GM21381 (cell line): ENCODE measurements around the gene SMAD4.
A peak's percentile ranks its signal among the peaks of the same experiment; 100 is the strongest.
"Not testable (repeated sequence)": the region's sequence is repeated elsewhere in the genome, so short reads cannot be mapped to it uniquely, and the experiment has no call there.

Experiments
- ATAC-seq: cut with Tn5 transposase; IDR thresholded peaks from one replicate; pipeline ENCODE4 v1.9.1; 2021; ENCODE audit warnings: mild to moderate bottlenecking, moderate library complexity; ENCODE audit not compliant: unreplicated experiment

SMAD4 gene

DNA sequence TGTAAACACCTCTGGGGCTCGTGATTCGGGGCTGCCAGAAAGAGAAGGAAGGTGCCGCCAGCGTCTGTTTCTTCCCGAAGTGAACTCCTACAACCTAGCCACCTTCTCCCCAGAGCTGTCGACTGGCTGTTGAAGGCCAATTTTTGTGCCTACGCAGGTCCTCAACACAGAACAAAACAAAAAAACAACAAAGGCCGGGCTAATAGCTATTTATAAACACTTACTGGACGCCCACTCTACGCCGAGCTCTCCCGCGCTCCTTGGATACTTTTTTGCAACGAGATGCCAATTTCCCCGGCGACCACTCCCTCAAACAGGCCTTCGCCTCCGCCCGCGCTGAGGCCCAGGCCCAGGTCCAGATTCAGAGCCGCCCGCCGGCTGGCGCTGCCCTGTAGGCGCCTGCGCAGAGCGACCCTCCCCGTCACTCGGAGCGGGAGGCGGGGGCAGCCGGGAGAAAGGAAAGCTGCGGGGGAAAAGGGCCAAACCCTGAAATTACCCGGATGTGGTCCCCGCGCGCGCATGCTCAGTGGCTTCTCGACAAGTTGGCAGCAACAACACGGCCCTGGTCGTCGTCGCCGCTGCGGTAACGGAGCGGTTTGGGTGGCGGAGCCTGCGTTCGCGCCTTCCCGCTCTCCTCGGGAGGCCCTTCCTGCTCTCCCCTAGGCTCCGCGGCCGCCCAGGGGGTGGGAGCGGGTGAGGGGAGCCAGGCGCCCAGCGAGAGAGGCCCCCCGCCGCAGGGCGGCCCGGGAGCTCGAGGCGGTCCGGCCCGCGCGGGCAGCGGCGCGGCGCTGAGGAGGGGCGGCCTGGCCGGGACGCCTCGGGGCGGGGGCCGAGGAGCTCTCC lies at the start of gene SMAD4:
Gene SMAD4, plus strand, starts transcription at position 520 of the 843 bp plus-strand sequence. CDS start 16,834 bp downstream, outside the sequence.
- peak; percentile 70 for ATAC-seq

DNA sequence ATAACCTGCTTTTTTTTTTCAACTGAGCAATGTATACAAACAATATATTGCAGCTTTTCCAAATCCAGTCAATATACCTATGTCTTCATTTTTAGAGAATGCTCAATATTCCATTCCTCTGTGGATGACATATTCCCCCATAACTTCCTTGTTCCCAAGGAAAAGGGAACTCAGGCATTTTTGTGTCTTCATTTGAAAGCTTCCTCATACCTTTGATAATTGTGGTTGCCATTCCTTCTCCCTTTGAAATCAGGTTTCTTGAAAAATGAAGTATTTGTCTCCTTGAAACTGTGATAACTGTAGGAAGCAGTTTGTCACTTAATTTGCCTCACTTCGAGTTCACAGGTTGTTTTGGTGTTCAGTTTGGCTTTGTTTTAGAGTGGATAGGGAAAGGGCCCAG lies 48.6 kb upstream of the SMAD4 start:
- ATAC-seq, result no peak

DNA sequence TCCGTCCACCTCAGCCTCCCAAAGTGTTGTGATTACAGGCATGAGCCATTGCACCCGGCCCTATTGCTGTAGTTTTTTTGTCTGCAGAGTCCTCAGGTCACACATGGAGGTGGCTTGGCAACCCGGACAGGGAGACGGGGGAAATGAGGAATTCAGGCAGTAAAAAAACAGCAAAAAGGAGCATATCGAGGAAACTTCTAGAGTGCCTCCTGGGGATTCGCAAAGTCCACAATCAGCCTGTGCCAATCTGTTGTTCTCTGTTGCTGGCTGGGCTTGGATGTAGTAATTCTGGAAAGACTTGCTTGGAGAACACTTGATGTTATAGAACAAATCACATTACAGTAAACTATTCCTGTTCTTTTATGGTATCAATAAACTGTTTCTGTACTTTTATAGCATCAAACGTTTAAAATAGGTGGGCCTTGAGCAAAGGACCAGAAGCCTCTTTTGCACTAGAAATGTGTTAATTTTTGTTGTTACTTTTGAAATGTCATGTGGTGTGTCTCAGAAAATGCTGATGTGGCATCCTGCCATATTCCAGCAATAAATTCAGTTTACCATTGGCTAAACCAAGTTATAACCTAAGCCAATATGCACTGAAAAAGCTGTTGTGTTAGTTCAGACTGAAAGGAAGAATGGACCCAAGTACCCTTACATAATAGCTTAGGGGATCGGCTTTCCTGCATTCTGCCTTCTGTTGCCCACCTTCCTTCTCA lies 47.8 kb upstream of the SMAD4 start:
- no peak for ATAC-seq

GRCh38 chr18:50982802-50983179 lies 47.2 kb upstream of the SMAD4 start:
- no peak for ATAC-seq

GRCh38 chr18:50986360-50987087 lies 43.5 kb upstream of the SMAD4 start:
- no peak for ATAC-seq

GRCh38 chr18:50987261-50987660 lies 42.8 kb upstream of the SMAD4 start:
- no peak for ATAC-seq

GRCh38 chr18:50989711-50990110 lies 40.3 kb upstream of the SMAD4 start:
- no peak for ATAC-seq

GRCh38 chr18:50992351-50992762 lies 37.7 kb upstream of the SMAD4 start:
- ATAC-seq, result no peak

- ATAC-seq, result no peak
These were observed 36.0 kb upstream of the SMAD4 start for GRCh38 chr18:50994031-50994430.

GRCh38 chr18:51003174-51003573 lies 26.8 kb upstream of the SMAD4 start:
- not testable (repeated sequence) for ATAC-seq

GRCh38 chr18:51006061-51006818 lies 23.8 kb upstream of the SMAD4 start:
- no peak for ATAC-seq

GRCh38 chr18:51006948-51007789 lies 22.8 kb upstream of the SMAD4 start:
- no peak for ATAC-seq

DNA sequence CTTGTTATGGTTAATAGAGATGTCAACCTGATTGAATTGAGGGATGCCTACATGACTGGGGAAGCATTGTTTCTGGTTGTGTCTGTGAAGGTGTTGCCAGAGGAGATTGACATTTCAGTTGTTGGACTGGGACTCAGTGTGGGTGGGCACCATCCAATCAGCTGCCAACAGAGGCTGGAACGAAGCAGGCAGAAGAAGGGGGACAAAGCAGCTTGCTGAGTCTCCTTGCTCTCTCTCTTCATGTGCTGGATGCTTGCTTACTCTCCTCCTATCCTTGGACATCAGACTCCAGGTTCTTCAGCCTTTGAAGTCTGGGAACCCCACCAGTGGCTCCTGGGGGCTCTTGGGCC lies 22.2 kb upstream of the SMAD4 start:
- ATAC-seq, result no peak

GRCh38 chr18:51009072-51009471 lies 20.9 kb upstream of the SMAD4 start:
- ATAC-seq, result no peak

GRCh38 chr18:51010218-51010617 lies 19.8 kb upstream of the SMAD4 start:
- ATAC-seq, result no peak

- no peak for ATAC-seq
These were observed 18.3 kb upstream of the SMAD4 start for GRCh38 chr18:51011709-51012108.

- no peak for ATAC-seq
These were observed 17.6 kb upstream of the SMAD4 start for GRCh38 chr18:51012441-51012840.

GRCh38 chr18:51013259-51013658 lies 16.8 kb upstream of the SMAD4 start:
- ATAC-seq, result no peak

- ATAC-seq, result no peak
These were observed 12.7 kb upstream of the SMAD4 start for GRCh38 chr18:51017140-51017879.
